GM12878 (cell line): ENCODE data around the gene CZIB. TPM values are rescaled to one million over a fixed set of nuclear protein-coding genes. Genes with fewer than 3 reads are reported as not detected.

Experiments used
- ATAC-seq: fragments of 200-7000 bp; cut with Tn5 transposase; 3 replicates; pipeline ENCODE4 v1.9.1; 2020; ENCODE audit warnings: mild to moderate bottlenecking, moderate library complexity
- BruUV-seq: library from RNA; stranded (reverse); fragments of 400-500 nt; replicated peaks from 2 replicates; lab custom pipeline; 2021; lab: Mats Ljungman, UMichigan
- CTCF ChIA-PET: fragments of 300-600 bp; sonication (Branson Sonifier 250); formaldehyde crosslinking; extraction: SDS; loops from one replicate; lab custom pipeline; 2021; ENCODE audit warnings: inconsistent platforms; lab: Yijun Ruan, JAX
- POLR2A ChIA-PET: fragments of 350-600 bp; formaldehyde crosslinking; extraction: SDS; loops from one replicate; lab custom pipeline; 2021; ENCODE audit warnings: inconsistent platforms; lab: Charles Lee
- RAD21 ChIA-PET: fragments of 300-600 bp; sonication (Branson Sonifier 250); formaldehyde crosslinking; loops from one replicate; lab custom pipeline; 2023; ENCODE audit warnings: antibody characterized with exemption; ENCODE audit not compliant: unreplicated experiment; lab: Charles Lee
- SMC1A ChIA-PET: fragments of 300-600 bp; sonication (Branson Sonifier 250); formaldehyde crosslinking; loops from one replicate; lab custom pipeline; 2023; ENCODE audit not compliant: unreplicated experiment, uncharacterized antibody; lab: Charles Lee
- DNase-seq: peaks from one replicate; pipeline ENCODE4 v3.0.0-alpha.2; 2011; ENCODE audit warnings: low read depth, low spot score
- FAIRE-seq: peaks from 3 replicates; lab custom pipeline; 2011; peaks lifted over from hg19 to GRCh38; lab: Jason Lieb, UNC
- H2AFZ ChIP-seq: 2 replicates; pipeline ENCODE4 v1.6.0; 2011; ENCODE audit warnings: low read depth, low read length, control low read depth; ENCODE audit not compliant: control insufficient read depth
- H3K27ac ChIP-seq: 2 replicates; pipeline ENCODE4 v1.5.1; 2011; ENCODE audit warnings: control low read depth; ENCODE audit not compliant: control insufficient read depth, insufficient read depth
- H3K27me3 ChIP-seq, 2 experiments: replicated peaks in 1 of 2; 2 replicates each; pipeline versions ENCODE4 v1.6.0 to v1.6.1; 2011; ENCODE audit warnings: low read length in 1 of 2; ENCODE audit not compliant: control insufficient read depth in 2 of 2, insufficient read depth in 2 of 2
- H3K36me3 ChIP-seq, 2 experiments: 2 replicates each; pipeline ENCODE4 v1.5.1; 2011; ENCODE audit warnings: low read length in 1 of 2; ENCODE audit not compliant: control insufficient read depth in 2 of 2, insufficient read depth in 2 of 2
- H3K4me1 ChIP-seq: 2 replicates; pipeline ENCODE4 v1.6.1; 2011; ENCODE audit warnings: mild to moderate bottlenecking, low read length, moderate library complexity, mixed read lengths; ENCODE audit not compliant: control insufficient read depth, insufficient read depth
- H3K4me2 ChIP-seq: 2 replicates; pipeline ENCODE4 v1.6.0; 2011; ENCODE audit warnings: control low read depth; ENCODE audit not compliant: control insufficient read depth, insufficient read depth
- H3K4me3 ChIP-seq: fragments of 200-600 bp; sonication (generic); 2 replicates; pipeline ENCODE4 v1.5.1; 2016
- H3K79me2 ChIP-seq: 2 replicates; pipeline ENCODE4 v1.6.0; 2011; ENCODE audit warnings: low read length; ENCODE audit not compliant: control insufficient read depth, insufficient read depth
- H3K9ac ChIP-seq: 2 replicates; pipeline ENCODE4 v1.8.0; 2011; ENCODE audit warnings: low read length, control low read depth, mixed read lengths; ENCODE audit not compliant: control insufficient read depth, insufficient read depth
- H3K9me3 ChIP-seq: replicated peaks from 3 replicates; pipeline ENCODE4 v1.5.1; 2011; ENCODE audit warnings: mild to moderate bottlenecking, low read length; ENCODE audit not compliant: control insufficient read depth, insufficient read depth
- H4K20me1 ChIP-seq: 2 replicates; pipeline ENCODE4 v1.6.0; 2011; ENCODE audit not compliant: control insufficient read depth, insufficient read depth
- POU2F2 ChIP-seq: IDR thresholded peaks from 3 replicates; pipeline ENCODE4 v1.6.1; 2011; ENCODE audit warnings: low read depth, mild to moderate bottlenecking, low read length, borderline replicate concordance
- RCOR1 ChIP-seq: conservative IDR thresholded peaks from 2 replicates; pipeline ENCODE4 v1.6.1; 2012; ENCODE audit warnings: low read depth, low read length, improper control_type of control experiment
- STAT1 ChIP-seq: fragments of 450-650 bp; conservative IDR thresholded peaks from 2 replicates; pipeline ENCODE4 v1.6.1; 2014; ENCODE audit warnings: antibody characterized with exemption, mild to moderate bottlenecking
- WGBS: methylation state at CpG from one replicate; pipeline ENCODE4 v1.1.6; 2016; ENCODE audit warnings: low lambda C conversion rate; ENCODE audit not compliant: insufficient replicate concordance, insufficient coverage; ENCODE audit errors: missing lambda C conversion rate; 5-methylcytosine and 5-hydroxymethylcytosine counted together
- in situ Hi-C: fragments of 300-500 bp; cut with MboI; formaldehyde crosslinking; loops from 9 replicates; pipeline ENCODE4 v1.14.3; 2018; ENCODE audit warnings: mixed read lengths
- intact Hi-C: fragments of 100-400 bp; cut with micrococcal nuclease; formaldehyde crosslinking; loops from one replicate; pipeline ENCODE4 v1.14.2; 2022; ENCODE audit not compliant: unreplicated experiment
- polyA plus RNA-seq, 11 experiments: library from polyadenylated mRNA; depleted of rRNA in 4 of 11; unstranded in 6 of 11; stranded (reverse) in 5 of 11; fragments of >200 nt; fragmentation: Nextera tagmentation in 4 of 11; fragmentation: Illumina TruSeq in 1 of 11; extraction: Ambion mirVana in 4 of 11; extraction: Trizol in 1 of 11; gene quantifications; 1 replicate in 1 of 11; 2 replicates in 10 of 11; pipeline versions ENCODE4 v1.2.1 to v1.2.3, GENCODE V29; 2011 to 2016; ENCODE audit warnings: inconsistent platforms in 2 of 11, missing spikeins in 2 of 11, low read depth in 1 of 11
- total RNA-seq, 4 experiments: library from RNA; depleted of rRNA in 3 of 4; stranded (reverse); fragments of >200 nt in 3 of 4; fragmentation: Illumina TruSeq in 1 of 4; extraction: Trizol in 1 of 4; gene quantifications; 2 replicates each; pipeline versions ENCODE4 v1.2.1 to v1.2.3, GENCODE V29; 2013 to 2021
- TF ChIP-seq, protein P1 (sequence below): IDR thresholded peaks from 2 replicates; pipeline ENCODE4 v1.6.1; 2012; ENCODE audit warnings: low read depth, low read length, improper control_type of control experiment

Gene CZIB
- total and polyA plus RNA-seq, 10 of the 15 experiments (the other 5 are each of a cell fraction or from before 2014, with no cell fraction given): 36.1 to 68.3 (median 50.4) TPM

DNA sequence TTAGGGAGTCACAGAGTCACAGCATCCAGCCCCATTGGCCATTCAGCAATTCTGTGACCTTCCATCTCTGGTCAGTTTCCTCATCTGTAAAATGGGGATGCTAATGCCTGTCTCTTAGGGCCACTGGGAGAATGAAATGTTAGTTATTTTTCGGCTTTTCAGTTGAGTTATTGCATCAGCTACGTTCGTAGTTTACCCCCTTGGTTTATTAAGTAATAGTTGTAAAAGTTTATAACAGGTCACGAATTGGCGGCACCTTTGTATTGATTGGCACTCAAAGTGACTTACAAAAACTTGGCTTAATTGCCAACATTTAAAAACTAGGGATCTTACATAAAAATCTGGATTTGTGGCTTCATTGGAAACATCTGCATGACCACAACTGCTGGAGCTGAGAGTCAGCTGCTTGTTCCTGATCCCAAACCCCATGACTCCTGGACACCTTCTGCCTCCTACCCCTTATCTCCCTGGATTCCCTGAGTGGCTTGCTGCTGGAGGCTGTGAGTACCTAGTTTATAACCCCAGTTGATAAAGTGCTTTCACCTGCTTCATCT, 54.9 kb downstream of the CZIB start:
- in situ Hi-C loops: no loop called here
- POLR2A ChIA-PET: no interaction called here
- TF ChIP-seq, protein P1, sequence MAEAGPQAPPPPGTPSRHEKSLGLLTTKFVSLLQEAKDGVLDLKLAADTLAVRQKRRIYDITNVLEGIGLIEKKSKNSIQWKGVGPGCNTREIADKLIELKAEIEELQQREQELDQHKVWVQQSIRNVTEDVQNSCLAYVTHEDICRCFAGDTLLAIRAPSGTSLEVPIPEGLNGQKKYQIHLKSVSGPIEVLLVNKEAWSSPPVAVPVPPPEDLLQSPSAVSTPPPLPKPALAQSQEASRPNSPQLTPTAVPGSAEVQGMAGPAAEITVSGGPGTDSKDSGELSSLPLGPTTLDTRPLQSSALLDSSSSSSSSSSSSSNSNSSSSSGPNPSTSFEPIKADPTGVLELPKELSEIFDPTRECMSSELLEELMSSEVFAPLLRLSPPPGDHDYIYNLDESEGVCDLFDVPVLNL: no peak
- TF ChIP-seq STAT1: no peak
- no peak for TF ChIP-seq RCOR1
- TF ChIP-seq POU2F2: no peak
- TF ChIP-seq, all 136 proteins: peak for 0
- no peaks in the 10 kb centered on the region for H4K20me1 ChIP-seq
- no peak overlapping the region for H2AFZ ChIP-seq
- BruUV-seq: no TSS peak
- no peaks in the 10 kb centered on the region for H3K9me3 ChIP-seq
- intact Hi-C loops: no loop called here
- ChIA-PET RAD21 (interaction anchor here (1.3 kb wide), 1 partner anchor 17 kb away, joined by 3 read pairs; no protein-coding TSS in a partner anchor), CTCF (interaction anchor here (0.8 kb wide), 1 partner anchor 19 kb away, joined by 3 read pairs; no protein-coding TSS in a partner anchor), SMC1A (no interaction called here)
- H3K4me1 ChIP-seq: no peaks in the 10 kb centered on the region
- no peaks in the 10 kb centered on the region for H3K36me3 ChIP-seq
- H3K9ac ChIP-seq: no peak overlapping the region
- no peak overlapping the region for H3K27ac ChIP-seq
- WGBS: 39% methylated on average over 5 of the region's 5 CpGs
- no peaks in the 10 kb centered on the region for H3K79me2 ChIP-seq
- ATAC-seq (no peak), DNase-seq (no peak), FAIRE-seq (no peak)
- H3K4me2 ChIP-seq: no peak overlapping the region
- no peak overlapping the region for H3K4me3 ChIP-seq
- no peaks in the 10 kb centered on the region; a peak in 2 of 4 replicates for H3K27me3 ChIP-seq

Other genes starting within 250 kb of the CZIB start
- gene PODN, start 158.4 kb downstream of the CZIB start, total RNA-seq (2014; rRNA removed): not detected in 2 replicates
- not detected in 2 replicates for gene PODN, start 158.4 kb downstream of the CZIB start, total RNA-seq (2014; rRNA removed; fragmentation: Illumina TruSeq; extraction: Trizol)
- 0.10 and 0.11 TPM in 2 replicates for gene PODN, start 158.4 kb downstream of the CZIB start, total RNA-seq (2021)
- not detected in 2 replicates for gene PODN, start 158.4 kb downstream of the CZIB start, polyA plus RNA-seq (2011; rRNA removed)
- not detected in 2 replicates for gene PODN, start 158.4 kb downstream of the CZIB start, polyA plus RNA-seq (2014; fragmentation: Illumina TruSeq; extraction: Trizol)
- not detected for gene PODN, start 158.4 kb downstream of the CZIB start, polyA plus RNA-seq (2014; fragmentation: Nextera tagmentation; extraction: Ambion mirVana)
- gene PODN, start 158.4 kb downstream of the CZIB start, polyA plus RNA-seq (2014; rRNA removed): not detected in 2 replicates
- gene PODN, start 158.4 kb downstream of the CZIB start, polyA plus RNA-seq (2016; fragmentation: Nextera tagmentation; extraction: Ambion mirVana): not detected
- gene SLC1A7, start 78.0 kb downstream of the CZIB start, total RNA-seq (2014; rRNA removed): not detected in 2 replicates
- gene SLC1A7, start 78.0 kb downstream of the CZIB start, total RNA-seq (2014; rRNA removed; fragmentation: Illumina TruSeq; extraction: Trizol): not detected in 2 replicates
- not detected in 2 replicates for gene SLC1A7, start 78.0 kb downstream of the CZIB start, total RNA-seq (2021)
- gene SLC1A7, start 78.0 kb downstream of the CZIB start, polyA plus RNA-seq (2011; rRNA removed): not detected in 2 replicates
- not detected in 2 replicates for gene SLC1A7, start 78.0 kb downstream of the CZIB start, polyA plus RNA-seq (2014; fragmentation: Illumina TruSeq; extraction: Trizol)
- not detected for gene SLC1A7, start 78.0 kb downstream of the CZIB start, polyA plus RNA-seq (2014; fragmentation: Nextera tagmentation; extraction: Ambion mirVana)
- not detected in 2 replicates for gene SLC1A7, start 78.0 kb downstream of the CZIB start, polyA plus RNA-seq (2014; rRNA removed)
- not detected for gene SLC1A7, start 78.0 kb downstream of the CZIB start, polyA plus RNA-seq (2016; fragmentation: Nextera tagmentation; extraction: Ambion mirVana)
- gene CPT2, start 23.8 kb downstream of the CZIB start, total RNA-seq (2014; rRNA removed): 34.6 and 35.1 TPM in 2 replicates
- 21.4 and 23.5 TPM in 2 replicates for gene CPT2, start 23.8 kb downstream of the CZIB start, total RNA-seq (2014; rRNA removed; fragmentation: Illumina TruSeq; extraction: Trizol)
- 26.9 and 29.4 TPM in 2 replicates for gene CPT2, start 23.8 kb downstream of the CZIB start, total RNA-seq (2021)
- 16.2 and 20.3 TPM in 2 replicates for gene CPT2, start 23.8 kb downstream of the CZIB start, polyA plus RNA-seq (2011; rRNA removed)
- 29.6 and 30.8 TPM in 2 replicates for gene CPT2, start 23.8 kb downstream of the CZIB start, polyA plus RNA-seq (2014; fragmentation: Illumina TruSeq; extraction: Trizol)
- 10 to 100 TPM; 10.1 to 10.9 TPM for gene CPT2, start 23.8 kb downstream of the CZIB start, polyA plus RNA-seq (2014; fragmentation: Nextera tagmentation; extraction: Ambion mirVana)
- 22.4 and 23.1 TPM in 2 replicates for gene CPT2, start 23.8 kb downstream of the CZIB start, polyA plus RNA-seq (2014; rRNA removed)
- 10 to 100 TPM; 33.1 to 36.2 TPM for gene CPT2, start 23.8 kb downstream of the CZIB start, polyA plus RNA-seq (2016; fragmentation: Nextera tagmentation; extraction: Ambion mirVana)
- gene MAGOH, start 17.9 kb upstream of the CZIB start, total RNA-seq (2014; rRNA removed): 62.6 and 67.5 TPM in 2 replicates
- gene MAGOH, start 17.9 kb upstream of the CZIB start, total RNA-seq (2014; rRNA removed; fragmentation: Illumina TruSeq; extraction: Trizol): 87.9 and 90.7 TPM in 2 replicates
- 66.8 and 70.7 TPM in 2 replicates for gene MAGOH, start 17.9 kb upstream of the CZIB start, total RNA-seq (2021)
- gene MAGOH, start 17.9 kb upstream of the CZIB start, polyA plus RNA-seq (2011; rRNA removed): 79.4 and 112 TPM in 2 replicates
- 134 and 172 TPM in 2 replicates for gene MAGOH, start 17.9 kb upstream of the CZIB start, polyA plus RNA-seq (2014; fragmentation: Illumina TruSeq; extraction: Trizol)
- 100 to 1,000 TPM in 1 of 2 experiments, 10 to 100 TPM in 1; 85.4 to 261 TPM for gene MAGOH, start 17.9 kb upstream of the CZIB start, polyA plus RNA-seq (2014; fragmentation: Nextera tagmentation; extraction: Ambion mirVana)
- gene MAGOH, start 17.9 kb upstream of the CZIB start, polyA plus RNA-seq (2014; rRNA removed): 129 and 140 TPM in 2 replicates
- 10 to 100 TPM; 62.6 to 91.8 TPM for gene MAGOH, start 17.9 kb upstream of the CZIB start, polyA plus RNA-seq (2016; fragmentation: Nextera tagmentation; extraction: Ambion mirVana)
- 21.3 and 23.8 TPM in 2 replicates for gene LRP8, start 107.4 kb upstream of the CZIB start, total RNA-seq (2014; rRNA removed)
- gene LRP8, start 107.4 kb upstream of the CZIB start, total RNA-seq (2014; rRNA removed; fragmentation: Illumina TruSeq; extraction: Trizol): 19.2 and 20.8 TPM in 2 replicates
- 25.5 and 26.1 TPM in 2 replicates for gene LRP8, start 107.4 kb upstream of the CZIB start, total RNA-seq (2021)
- 25.5 and 40.5 TPM in 2 replicates for gene LRP8, start 107.4 kb upstream of the CZIB start, polyA plus RNA-seq (2011; rRNA removed)
- gene LRP8, start 107.4 kb upstream of the CZIB start, polyA plus RNA-seq (2014; fragmentation: Illumina TruSeq; extraction: Trizol): 21.9 and 26.6 TPM in 2 replicates
- gene LRP8, start 107.4 kb upstream of the CZIB start, polyA plus RNA-seq (2014; fragmentation: Nextera tagmentation; extraction: Ambion mirVana): 1 to 10 TPM; 3.6 to 4.5 TPM
- 27.3 and 33.7 TPM in 2 replicates for gene LRP8, start 107.4 kb upstream of the CZIB start, polyA plus RNA-seq (2014; rRNA removed)
- 1 to 10 TPM; 2.8 to 3.1 TPM for gene LRP8, start 107.4 kb upstream of the CZIB start, polyA plus RNA-seq (2016; fragmentation: Nextera tagmentation; extraction: Ambion mirVana)
- gene DMRTB1, start 238.8 kb upstream of the CZIB start, total RNA-seq (2014; rRNA removed): not detected in 2 replicates
- not detected in 2 replicates for gene DMRTB1, start 238.8 kb upstream of the CZIB start, total RNA-seq (2014; rRNA removed; fragmentation: Illumina TruSeq; extraction: Trizol)
- not detected in 2 replicates for gene DMRTB1, start 238.8 kb upstream of the CZIB start, total RNA-seq (2021)
- not detected in 2 replicates for gene DMRTB1, start 238.8 kb upstream of the CZIB start, polyA plus RNA-seq (2011; rRNA removed)
- gene DMRTB1, start 238.8 kb upstream of the CZIB start, polyA plus RNA-seq (2014; fragmentation: Illumina TruSeq; extraction: Trizol): not detected in 2 replicates
- not detected for gene DMRTB1, start 238.8 kb upstream of the CZIB start, polyA plus RNA-seq (2014; fragmentation: Nextera tagmentation; extraction: Ambion mirVana)
- gene DMRTB1, start 238.8 kb upstream of the CZIB start, polyA plus RNA-seq (2014; rRNA removed): not detected in 2 replicates
- gene DMRTB1, start 238.8 kb upstream of the CZIB start, polyA plus RNA-seq (2016; fragmentation: Nextera tagmentation; extraction: Ambion mirVana): not detected